Measurements from ENCODE around the gene LCE3A. TPM values are rescaled to one million over a fixed set of nuclear protein-coding genes. Genes with fewer than 3 reads are reported as not detected.
"Not testable (repeated sequence)": the region's sequence is repeated elsewhere in the genome, so short reads cannot be mapped to it uniquely, and the experiment has no call there.

Gene LCE3A
- not detected in 2 replicates for polyA plus RNA-seq (2011; rRNA removed)
- not detected in 2 replicates for polyA minus RNA-seq (2011; rRNA and poly(A)+ RNA removed)

GRCh38 chr1:152622803-152623202, at the start of gene LCE3A:
Gene LCE3A, minus strand, starts transcription at chr1:152623103. Its CDS starts 0 bp downstream, at chr1:152623103.
- POLR2A ChIA-PET, result no interaction called here
- Histone ChIP-seq H3K27me3 (ENCODE audit: control insufficient read depth, insufficient read depth, low read length) (no peaks in the 10 kb centered on the region), H3K9me3 (ENCODE audit: control insufficient read depth, insufficient read depth, low read length) (peaks cover 34% of the 10 kb centered on the region), H3K27ac (ENCODE audit: low read depth, low read length) (no peak within 1 kb of the TSS), H3K4me3 (ENCODE audit: low read depth, low read length) (no peak within 1 kb of the TSS)
- CTCF ChIA-PET, result no interaction called here
- TF ChIP-seq CTCF (IDR thresholded peaks at IDR 0.05; ENCODE audit: low read depth, low read length), result no peak
- no peak for DNase-seq (ENCODE audit: low read depth, low spot score)

- Histone ChIP-seq H3K4me3 (ENCODE audit: low read depth, low read length) (no peak overlapping the region), H3K27ac (ENCODE audit: low read depth, low read length) (no peak overlapping the region), H3K27me3 (ENCODE audit: control insufficient read depth, insufficient read depth, low read length) (no peaks in the 10 kb centered on the region), H3K9me3 (ENCODE audit: control insufficient read depth, insufficient read depth, low read length) (peaks cover 7% of the 10 kb centered on the region)
- TF ChIP-seq CTCF (IDR thresholded peaks at IDR 0.05; ENCODE audit: low read depth, low read length), result no peak
- no peak for DNase-seq (ENCODE audit: low read depth, low spot score)
- POLR2A ChIA-PET, result no interaction called here
- CTCF ChIA-PET, result no interaction called here
Measured at GRCh38 chr1:152667648-152668047, 44.7 kb upstream of the LCE3A start.

- DNase-seq (ENCODE audit: low read depth, low spot score); H3K27ac ChIP-seq (ENCODE audit: low read depth, low read length); H3K4me3 ChIP-seq (ENCODE audit: low read depth, low read length); H3K27me3 ChIP-seq (ENCODE audit: control insufficient read depth, insufficient read depth, low read length); POLR2A ChIA-PET; CTCF ChIA-PET; H3K9me3 ChIP-seq (ENCODE audit: control insufficient read depth, insufficient read depth, low read length): not testable (repeated sequence)
Measured at GRCh38 chr1:152666171-152666570, 43.3 kb upstream of the LCE3A start.

GRCh38 chr1:152663098-152663497, 40.2 kb upstream of the LCE3A start, which contains the start of gene LCE2D:
Gene LCE2D, plus strand, starts transcription at chr1:152663380. Its CDS starts 726 bp downstream, at chr1:152664106.
- ChIA-PET POLR2A (no interaction called here), CTCF (interaction anchor here (0.5 kb wide), 1 partner anchor 9 kb away, joined by 4 read pairs; no protein-coding TSS in a partner anchor)
- Histone ChIP-seq H3K9me3 (ENCODE audit: control insufficient read depth, insufficient read depth, low read length) (peaks cover 7% of the 10 kb centered on the region), H3K27me3 (ENCODE audit: control insufficient read depth, insufficient read depth, low read length) (no peaks in the 10 kb centered on the region), H3K4me3 (ENCODE audit: low read depth, low read length) (no peak within 1 kb of the TSS), H3K27ac (ENCODE audit: low read depth, low read length) (no peak within 1 kb of the TSS)
- DNase-seq (ENCODE audit: low read depth, low spot score), result no peak
- TF ChIP-seq CTCF (IDR thresholded peaks at IDR 0.05; ENCODE audit: low read depth, low read length), result no peak

GRCh38 chr1:152658649-152659048, 35.7 kb upstream of the LCE3A start:
- Histone ChIP-seq H3K9me3 (ENCODE audit: control insufficient read depth, insufficient read depth, low read length) (no peaks in the 10 kb centered on the region), H3K27ac (ENCODE audit: low read depth, low read length) (no peak overlapping the region), H3K4me3 (ENCODE audit: low read depth, low read length) (no peak overlapping the region), H3K27me3 (ENCODE audit: control insufficient read depth, insufficient read depth, low read length) (no peaks in the 10 kb centered on the region)
- DNase-seq (ENCODE audit: low read depth, low spot score), result no peak
- TF ChIP-seq CTCF (IDR thresholded peaks at IDR 0.05; ENCODE audit: low read depth, low read length), result no peak
- ChIA-PET CTCF (no interaction called here), POLR2A (no interaction called here)

GRCh38 chr1:152657677-152658076, 34.8 kb upstream of the LCE3A start:
- TF ChIP-seq CTCF (IDR thresholded peaks at IDR 0.05; ENCODE audit: low read depth, low read length), result no peak
- H3K4me3 ChIP-seq (ENCODE audit: low read depth, low read length), result no peak overlapping the region
- ChIA-PET POLR2A (no interaction called here), CTCF (interaction anchor here (0.6 kb wide), 1 partner anchor 886 kb away, joined by 3 read pairs; no protein-coding TSS in a partner anchor)
- DNase-seq (ENCODE audit: low read depth, low spot score), result no peak
- H3K27ac ChIP-seq (ENCODE audit: low read depth, low read length), result no peak overlapping the region
- no peaks in the 10 kb centered on the region for H3K27me3 ChIP-seq (ENCODE audit: control insufficient read depth, insufficient read depth, low read length)
- H3K9me3 ChIP-seq (ENCODE audit: control insufficient read depth, insufficient read depth, low read length), result no peaks in the 10 kb centered on the region

Measured in AG04450 (cell line).